HEK293T (cell line): Measurements from ENCODE around the gene GRIK4.
"Not testable (repeated sequence)": the region's sequence is repeated elsewhere in the genome, so short reads cannot be mapped to it uniquely, and the experiment has no call there.

Source experiments
- CTCF ChIA-PET: fragments of 350-600 bp; formaldehyde crosslinking; extraction: SDS; loops from one replicate; lab custom pipeline; 2021; ENCODE audit warnings: antibody characterized with exemption, inconsistent platforms; lab: Yijun Ruan, JAX
- POLR2A ChIA-PET: fragments of 350-600 bp; formaldehyde crosslinking; extraction: SDS; loops from one replicate; lab custom pipeline; 2020; ENCODE audit warnings: antibody characterized with exemption, inconsistent platforms; lab: Yijun Ruan, JAX
- DNase-seq: peaks from one replicate; pipeline ENCODE4 v3.0.0; 2012; ENCODE audit warnings: mixed read lengths; ENCODE audit errors: extremely low spot score
- ARNT ChIP-seq: fragments of 450-650 bp; IDR thresholded peaks from 2 replicates; pipeline ENCODE4 v1.6.1; 2017; ENCODE audit warnings: mild to moderate bottlenecking
- BHLHE40 ChIP-seq: fragments of 450-650 bp; IDR thresholded peaks from 2 replicates; pipeline ENCODE4 v1.6.1; 2016; ENCODE audit warnings: mild to moderate bottlenecking, moderate library complexity, borderline replicate concordance
- CTBP1 ChIP-seq: fragments of 450-650 bp; IDR thresholded peaks from 2 replicates; pipeline ENCODE4 v1.6.1; 2016; ENCODE audit warnings: borderline replicate concordance
- ELF4 ChIP-seq: fragments of 450-650 bp; IDR thresholded peaks from 2 replicates; pipeline ENCODE4 v1.6.1; 2017; ENCODE audit warnings: antibody characterized with exemption
- FOXA1 ChIP-seq: fragments of 450-650 bp; IDR thresholded peaks from 2 replicates; pipeline ENCODE4 v1.6.1; 2016; ENCODE audit warnings: mild to moderate bottlenecking
- FOXK2 ChIP-seq: fragments of 450-650 bp; IDR thresholded peaks from 2 replicates; pipeline ENCODE4 v1.6.1; 2016; ENCODE audit warnings: mild to moderate bottlenecking
- FOXM1 ChIP-seq: fragments of 450-650 bp; IDR thresholded peaks from 2 replicates; pipeline ENCODE4 v1.6.1; 2017; ENCODE audit warnings: mild to moderate bottlenecking, borderline replicate concordance
- HDGF ChIP-seq: fragments of 450-650 bp; IDR thresholded peaks from 2 replicates; pipeline ENCODE4 v1.6.1; 2017; ENCODE audit warnings: antibody characterized with exemption, borderline replicate concordance
- L3MBTL2 ChIP-seq: fragments of 450-650 bp; conservative IDR thresholded peaks from 2 replicates; pipeline ENCODE4 v1.6.1; 2016; ENCODE audit warnings: mild to moderate bottlenecking
- LEF1 ChIP-seq: fragments of 450-650 bp; IDR thresholded peaks from 2 replicates; pipeline ENCODE4 v1.6.1; 2017; ENCODE audit warnings: mild to moderate bottlenecking, borderline replicate concordance
- NFRKB ChIP-seq: fragments of 450-650 bp; IDR thresholded peaks from 2 replicates; pipeline ENCODE4 v1.6.1; 2016; ENCODE audit warnings: mild to moderate bottlenecking, moderate library complexity
- PKNOX1 ChIP-seq: fragments of 450-650 bp; IDR thresholded peaks from 2 replicates; pipeline ENCODE4 v1.6.1; 2016
- SP1 ChIP-seq: fragments of 450-650 bp; IDR thresholded peaks from 2 replicates; pipeline ENCODE4 v1.6.1; 2017
- SUZ12 ChIP-seq: fragments of 450-650 bp; IDR thresholded peaks from 2 replicates; pipeline ENCODE4 v1.6.1; 2016; ENCODE audit warnings: mild to moderate bottlenecking
- TARDBP ChIP-seq: fragments of 450-650 bp; IDR thresholded peaks from 2 replicates; pipeline ENCODE4 v1.6.1; 2016
- ZNF384 ChIP-seq: fragments of 450-650 bp; IDR thresholded peaks from 2 replicates; pipeline ENCODE4 v1.6.1; 2016

GRIK4 gene

GRCh38 chr11:120786206-120786735 is 274.7 kb downstream of the GRIK4 start:
- TF ChIP-seq SUZ12 (no peak), FOXM1 (no peak), NFRKB (no peak), L3MBTL2 (no peak), BHLHE40 (no peak), FOXA1 (no peak), ZNF384 (no peak), CTBP1 (no peak)
- POLR2A ChIA-PET: no interaction called here
- DNase-seq: no peak
- CTCF ChIA-PET: interaction anchor here (1.1 kb wide), 1 partner anchor 126 kb away, joined by 3 read pairs; no protein-coding TSS in a partner anchor

- DNase-seq, POLR2A ChIA-PET: not testable (repeated sequence)
- CTCF ChIA-PET: interaction anchor here (1.1 kb wide), 1 partner anchor 127 kb away, joined by 3 read pairs; no protein-coding TSS in a partner anchor
Observed at GRCh38 chr11:120787224-120787623, 275.7 kb downstream of the GRIK4 start.

- TF ChIP-seq FOXK2 (no peak), ARNT (no peak), BHLHE40 (no peak), FOXM1 (no peak), CTBP1 (no peak)
- ChIA-PET POLR2A (no interaction called here), CTCF (interaction anchor here (1.0 kb wide), 1 partner anchor 13 kb away, joined by 3 read pairs; no protein-coding TSS in a partner anchor)
- DNase-seq: no peak
Observed at GRCh38 chr11:120789391-120789790, 277.8 kb downstream of the GRIK4 start.

GRCh38 chr11:120792306-120792705 is 280.8 kb downstream of the GRIK4 start:
- POLR2A ChIA-PET: no interaction called here
- CTCF ChIA-PET: no interaction called here
- TF ChIP-seq PKNOX1 (no peak), FOXM1 (no peak), ARNT (no peak), TARDBP (no peak), HDGF (no peak), LEF1 (no peak), SP1 (no peak), FOXK2 (no peak)
- DNase-seq: no peak

- ChIA-PET POLR2A (no interaction called here), CTCF (no interaction called here)
- no peak for DNase-seq
- no peak for TF ChIP-seq FOXK2
- no peak for TF ChIP-seq TARDBP
- no peak for TF ChIP-seq LEF1
Observed at GRCh38 chr11:120793150-120793549, 281.6 kb downstream of the GRIK4 start.

GRCh38 chr11:120793806-120794479 is 282.4 kb downstream of the GRIK4 start:
- no peak for TF ChIP-seq SP1
- no peak for TF ChIP-seq BHLHE40
- TF ChIP-seq LEF1: no peak
- TF ChIP-seq SUZ12: no peak
- TF ChIP-seq HDGF: no peak
- TF ChIP-seq FOXM1: no peak
- TF ChIP-seq NFRKB: no peak
- no peak for DNase-seq
- CTCF ChIA-PET: no interaction called here
- POLR2A ChIA-PET: no interaction called here

GRCh38 chr11:120794748-120795147 is 283.2 kb downstream of the GRIK4 start:
- ChIA-PET POLR2A (no interaction called here), CTCF (no interaction called here)
- DNase-seq: no peak
- TF ChIP-seq SUZ12 (no peak), PKNOX1 (no peak), ELF4 (no peak), FOXK2 (no peak), ARNT (no peak), LEF1 (no peak), L3MBTL2 (no peak), ZNF384 (no peak), SP1 (no peak), NFRKB (no peak)

- TF ChIP-seq PKNOX1: no peak
- TF ChIP-seq BHLHE40: no peak
- TF ChIP-seq CTBP1: no peak
- no peak for TF ChIP-seq FOXK2
- TF ChIP-seq TARDBP: no peak
- no peak for TF ChIP-seq SP1
- TF ChIP-seq L3MBTL2: no peak
- TF ChIP-seq FOXM1: no peak
- no peak for TF ChIP-seq ARNT
- TF ChIP-seq ZNF384: no peak
- no peak for TF ChIP-seq NFRKB
- TF ChIP-seq FOXA1: no peak
- TF ChIP-seq SUZ12: no peak
- TF ChIP-seq LEF1: no peak
- TF ChIP-seq HDGF: no peak
- TF ChIP-seq ELF4: no peak
- POLR2A ChIA-PET: no interaction called here
- no peak for DNase-seq
- CTCF ChIA-PET: no interaction called here
Observed at GRCh38 chr11:120795185-120795584, 283.6 kb downstream of the GRIK4 start.
